Body of pancreas (tissue), 4 donors: ENCODE measurements around the gene PRKACA.

ENCODE experiments used
- CTCF ChIP-seq, 7 experiments: fragments of 450-650 bp in 4 of 7; fragments of 200-600 bp in 3 of 7; sonication (generic) in 3 of 7; IDR thresholded peaks; one replicate each; pipeline ENCODE4 v1.5.1; 2016 to 2019; ENCODE audit warnings: antibody characterized with exemption in 7 of 7
- POLR2A ChIP-seq, 3 donors: fragments of 450-650 bp; IDR thresholded peaks; one replicate each; pipeline ENCODE4 v1.6.1; 2016; ENCODE audit warnings: antibody characterized with exemption in 3 of 3, mild to moderate bottlenecking in 2 of 3

GRCh38 chr19:14061751-14062557 lies 55.6 kb downstream of the PRKACA start, which contains the start of gene PALM3:
- TF ChIP-seq CTCF (IDR thresholded peaks at IDR 0.05) (peak in 3 of 7 experiments; percentile 11 to 30 (median 25)), POLR2A (IDR thresholded peaks at IDR 0.05) (peak; percentile 28 to 71 (median 68))
